Muscle of back (tissue), 11 donors: ENCODE results near the gene RBM39. TPM values are rescaled to one million over a fixed set of nuclear protein-coding genes. Genes with fewer than 3 reads are reported as not detected.
"Not testable (repeated sequence)": the region's sequence is repeated elsewhere in the genome, so short reads cannot be mapped to it uniquely, and the experiment has no call there.

Experiments used
- DNase-seq, 3 donors: peaks; one replicate each; pipeline versions ENCODE4 v3.0.0 to v3.0.0-alpha.2; 2013
- polyA plus RNA-seq, 10 donors: library from polyadenylated mRNA; unstranded; fragments of 120-200 nt; gene quantifications; one replicate each; pipeline ENCODE4 v1.2.1, GENCODE V29; 2013; ENCODE audit not compliant: insufficient read length in 10 of 10

Gene RBM39
- polyA plus RNA-seq, 10 donors = 205 to 339 (median 281) TPM

DNA sequence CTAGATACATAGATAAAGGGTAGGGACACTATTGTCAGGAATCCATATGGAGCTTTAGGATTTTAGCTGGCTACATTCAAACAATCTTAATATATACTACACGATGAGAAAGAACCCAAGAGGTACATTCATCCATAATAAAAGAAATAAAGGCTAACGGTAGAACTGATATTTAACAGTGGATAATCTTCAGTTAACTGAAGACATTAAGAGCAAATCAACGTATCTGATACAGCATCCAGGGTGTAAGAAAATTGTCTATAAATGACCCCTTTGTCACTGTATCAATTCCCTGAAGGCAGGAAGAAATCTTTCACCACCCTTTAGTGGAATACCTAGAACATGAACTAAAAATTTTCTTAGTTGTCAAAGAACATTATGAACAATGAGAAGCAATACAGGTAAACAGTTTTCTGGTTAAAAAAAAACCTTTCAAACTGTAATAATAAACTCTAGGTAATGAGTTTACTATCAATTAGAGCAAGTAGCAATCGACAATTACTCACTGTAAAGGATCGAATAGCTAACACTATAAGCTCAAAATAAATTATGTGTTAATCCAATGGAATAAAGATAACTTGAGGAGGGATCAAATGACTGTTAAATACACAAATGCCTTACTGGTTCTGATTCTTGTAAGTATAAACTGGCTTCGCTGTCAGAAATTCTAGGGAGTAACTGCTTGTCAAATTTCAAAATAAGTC is 31.0 kb downstream of the RBM39 start:
- DNase-seq = no peak

DNA sequence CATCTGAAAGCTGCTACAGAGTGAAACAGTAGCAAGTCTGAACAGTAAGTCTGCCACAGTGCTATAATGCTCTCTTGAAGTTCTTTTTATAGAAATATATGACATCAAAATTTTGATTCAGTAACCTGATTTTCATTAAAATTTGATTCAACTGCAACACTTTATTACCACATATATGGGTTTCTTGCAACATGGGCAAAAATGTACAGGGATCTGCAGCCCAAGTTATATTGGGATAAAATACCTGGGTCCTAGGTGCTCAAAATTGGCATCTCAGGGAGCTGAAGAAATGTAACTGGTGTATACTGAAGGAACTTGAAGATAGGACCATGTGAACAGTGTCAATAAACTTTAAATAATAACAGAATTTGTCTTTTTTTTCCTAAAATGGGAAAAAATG is 32.0 kb downstream of the RBM39 start:
- DNase-seq = no peak

DNA sequence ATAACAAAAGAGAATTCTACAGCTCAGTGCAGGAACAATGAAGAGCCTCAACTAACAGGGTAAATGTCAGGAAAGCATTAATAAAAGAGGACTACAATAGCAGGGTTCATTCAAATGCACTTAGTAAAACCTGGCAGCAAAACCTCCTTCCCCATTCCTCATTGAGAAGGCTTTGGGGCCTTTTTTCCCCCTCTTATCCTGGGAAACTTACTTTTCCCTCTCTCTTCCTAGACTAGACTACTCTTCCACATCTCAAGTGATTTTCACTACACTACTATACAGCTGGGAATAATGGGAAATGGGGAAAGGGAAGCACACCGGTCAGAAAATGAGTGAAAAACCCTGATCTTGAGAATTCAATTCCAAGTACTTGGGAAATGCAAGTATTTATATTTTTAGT is 32.8 kb downstream of the RBM39 start:
- no peak for DNase-seq

DNA sequence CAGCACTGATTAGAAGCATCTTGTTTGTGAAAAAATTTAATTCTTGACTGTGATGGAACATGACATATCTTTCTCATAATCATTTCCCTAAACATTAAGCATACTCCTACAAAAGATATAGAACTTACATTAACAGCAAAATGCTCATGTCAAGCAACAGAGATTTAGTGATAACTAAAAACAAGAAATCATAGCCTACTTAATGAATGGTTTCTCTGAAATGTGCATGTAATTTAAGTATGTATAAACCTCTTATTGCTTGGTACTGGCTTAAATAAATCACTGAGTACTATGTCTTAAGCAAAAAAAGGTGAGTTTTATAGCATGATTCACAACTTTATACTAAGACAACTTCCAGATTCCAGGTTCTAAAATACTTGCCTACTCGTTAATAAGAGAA is 33.6 kb downstream of the RBM39 start:
- no peak for DNase-seq

DNA sequence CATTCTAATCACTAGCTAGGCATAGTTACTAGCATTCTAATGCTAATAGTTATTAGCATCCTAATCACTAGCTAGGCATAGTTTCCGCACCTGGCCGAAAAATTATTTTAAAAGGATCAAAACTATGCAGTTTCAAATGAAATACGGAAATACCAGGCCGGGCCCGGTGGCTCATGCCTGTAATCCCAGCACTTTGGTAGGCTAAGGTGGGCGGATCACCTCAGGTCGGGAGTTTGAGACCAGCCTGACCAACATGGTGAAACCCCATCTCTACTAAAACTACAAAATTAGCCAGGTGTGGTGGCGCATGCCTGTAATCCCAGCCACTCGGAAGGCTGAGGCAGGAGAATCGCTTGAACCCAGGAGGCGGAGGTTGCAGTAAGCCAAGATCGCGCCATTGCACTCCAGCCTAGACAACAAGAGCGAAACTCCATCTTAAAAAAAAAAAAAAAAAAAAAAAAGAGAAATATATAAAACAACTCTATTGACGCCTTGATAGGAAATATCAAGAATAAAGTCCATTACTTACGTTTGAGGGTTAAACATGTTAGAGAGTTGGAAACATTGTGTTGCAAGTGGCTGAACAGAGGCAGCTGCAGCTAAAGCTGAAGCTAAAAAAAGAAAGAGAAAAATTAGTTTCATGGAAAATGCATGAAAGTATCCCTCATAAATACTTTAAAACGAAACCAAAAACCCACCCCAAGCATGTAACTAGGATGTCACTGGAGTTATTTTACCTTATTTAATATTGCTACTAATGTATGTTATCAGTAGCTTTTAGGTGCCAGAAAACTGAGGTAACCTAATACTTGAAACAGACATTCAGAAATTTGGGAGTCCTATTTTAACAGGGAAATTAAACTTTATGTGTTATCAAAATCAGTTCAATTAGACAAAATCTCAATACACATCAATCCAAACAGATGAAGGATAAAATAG is 35.2 kb downstream of the RBM39 start:
- not testable (repeated sequence) for DNase-seq

DNA sequence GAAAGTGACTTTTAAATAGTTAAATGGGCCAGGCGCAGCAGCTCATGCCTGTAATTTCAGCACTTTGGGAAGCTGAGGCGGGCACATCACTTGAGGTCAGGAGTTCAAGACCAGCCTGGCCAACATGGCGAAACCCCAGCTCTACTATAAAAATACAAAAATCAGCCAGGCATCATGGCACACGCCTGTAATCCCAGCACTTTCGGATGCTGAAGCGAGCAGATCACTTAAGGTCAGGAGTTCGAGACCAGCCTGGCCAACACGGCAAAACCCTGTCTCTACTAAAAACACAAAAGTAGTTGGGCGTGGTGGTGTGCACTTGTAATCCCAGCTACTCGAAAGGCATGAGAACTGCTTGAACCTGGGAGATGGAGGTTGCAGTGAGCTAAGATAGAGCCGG is 36.2 kb downstream of the RBM39 start:
- not testable (repeated sequence) for DNase-seq

DNA sequence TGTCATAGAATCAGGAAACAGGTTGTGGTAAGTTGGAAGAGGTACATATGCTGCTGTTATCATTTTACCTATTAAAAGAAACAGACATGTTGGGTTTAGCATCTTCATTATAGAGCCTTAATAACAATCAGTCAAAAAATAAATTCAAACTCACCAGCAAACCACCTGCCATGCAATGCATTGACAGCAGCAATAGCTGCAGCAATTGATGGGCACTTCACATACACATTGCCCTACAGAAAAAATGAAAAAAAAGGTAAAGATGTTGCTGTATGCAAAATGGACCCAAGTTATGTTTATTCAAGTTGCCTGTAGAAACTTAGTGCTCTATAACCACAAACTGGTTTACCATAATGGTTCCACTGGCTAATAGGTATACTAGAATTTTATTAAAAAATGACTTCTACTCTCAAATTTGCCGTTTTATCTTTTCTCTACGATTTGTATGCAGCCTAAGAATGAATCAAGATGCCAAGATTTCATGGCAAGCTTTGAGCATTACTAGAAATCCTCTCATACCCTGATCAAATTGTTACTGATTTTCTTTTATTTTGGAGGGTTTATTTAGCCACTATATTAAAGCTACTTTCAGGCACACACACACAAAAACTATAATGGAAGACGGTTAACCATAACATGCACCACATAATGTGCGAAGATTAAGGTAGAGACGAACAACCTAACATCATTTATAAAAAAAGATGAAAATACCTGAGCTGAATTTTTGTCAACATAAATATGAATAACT is 37.4 kb downstream of the RBM39 start:
- no peak for DNase-seq

DNA sequence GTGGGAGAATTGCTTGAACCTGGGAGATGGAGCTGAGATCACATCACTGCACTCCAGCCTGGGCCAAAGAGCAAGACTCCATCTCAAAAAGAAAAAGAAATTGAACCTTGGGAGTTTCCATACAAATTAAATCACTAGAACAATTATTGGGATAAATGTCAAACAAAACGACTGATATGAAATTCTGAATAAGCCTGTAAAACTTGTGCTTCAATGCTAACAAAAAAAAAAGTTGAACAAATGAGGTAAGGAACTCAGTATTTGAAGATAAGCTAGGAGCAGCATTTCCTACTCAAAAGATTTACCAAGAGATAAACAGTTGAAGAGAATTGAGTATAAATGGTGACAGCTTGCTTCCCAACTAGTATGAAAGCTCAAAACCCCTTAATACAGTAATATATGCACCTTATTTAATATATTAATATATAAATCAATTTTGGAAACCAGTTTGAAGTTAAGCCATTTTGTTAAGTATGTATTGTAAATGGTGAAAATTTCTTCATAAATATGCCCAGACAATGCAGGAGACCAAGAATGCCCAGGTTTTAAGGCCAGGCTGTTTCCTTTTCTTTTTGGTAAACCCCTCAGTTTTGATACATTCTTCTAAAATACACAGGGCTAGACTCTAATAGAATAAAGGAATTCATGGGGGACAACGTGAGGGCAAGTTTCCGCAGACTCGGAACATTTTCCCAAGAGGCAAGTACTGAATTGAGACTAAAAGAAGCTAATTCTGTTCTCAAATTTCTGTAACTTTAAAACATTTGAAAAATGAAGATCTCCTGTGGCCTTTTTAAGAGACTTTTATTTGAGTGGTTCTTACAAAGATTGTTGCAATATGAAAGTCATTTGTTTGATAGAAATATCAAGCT is 39.0 kb downstream of the RBM39 start:
- DNase-seq = no peak

DNA sequence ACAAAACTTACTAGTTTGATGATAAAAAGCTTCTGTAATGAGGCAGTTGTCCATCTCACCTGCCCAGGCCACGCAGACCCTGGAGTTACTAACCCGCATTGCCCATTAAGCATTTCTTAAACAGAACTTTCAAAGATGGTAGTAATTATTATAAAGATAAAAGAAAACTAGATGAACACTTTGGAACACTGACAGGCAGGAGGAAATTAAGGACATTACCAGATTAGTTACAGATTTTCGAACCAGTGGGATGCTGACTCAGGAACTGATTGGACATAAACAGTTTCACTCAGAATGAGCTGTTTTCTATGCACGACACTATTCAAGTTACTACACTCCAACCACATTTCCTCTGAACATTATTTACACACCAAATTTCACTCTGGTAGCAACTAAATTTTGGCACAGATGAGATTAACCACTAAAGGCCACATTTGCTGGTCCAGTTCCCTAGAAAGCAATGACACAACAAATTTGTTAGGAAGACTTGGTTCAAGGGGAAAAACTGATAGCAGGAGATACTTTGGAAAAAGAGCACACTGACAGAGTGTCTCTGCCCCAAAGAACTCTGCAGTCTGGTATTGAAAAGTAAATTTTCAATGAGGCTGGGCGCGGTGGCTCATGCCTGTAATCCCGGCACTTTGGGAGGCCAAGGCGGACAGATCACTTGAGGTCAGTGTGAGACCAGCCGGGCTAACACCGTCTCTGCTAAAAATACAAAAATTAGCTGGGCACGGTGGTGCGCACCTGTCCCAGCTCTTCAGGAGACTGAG is 39.8 kb downstream of the RBM39 start:
- DNase-seq = no peak

DNA sequence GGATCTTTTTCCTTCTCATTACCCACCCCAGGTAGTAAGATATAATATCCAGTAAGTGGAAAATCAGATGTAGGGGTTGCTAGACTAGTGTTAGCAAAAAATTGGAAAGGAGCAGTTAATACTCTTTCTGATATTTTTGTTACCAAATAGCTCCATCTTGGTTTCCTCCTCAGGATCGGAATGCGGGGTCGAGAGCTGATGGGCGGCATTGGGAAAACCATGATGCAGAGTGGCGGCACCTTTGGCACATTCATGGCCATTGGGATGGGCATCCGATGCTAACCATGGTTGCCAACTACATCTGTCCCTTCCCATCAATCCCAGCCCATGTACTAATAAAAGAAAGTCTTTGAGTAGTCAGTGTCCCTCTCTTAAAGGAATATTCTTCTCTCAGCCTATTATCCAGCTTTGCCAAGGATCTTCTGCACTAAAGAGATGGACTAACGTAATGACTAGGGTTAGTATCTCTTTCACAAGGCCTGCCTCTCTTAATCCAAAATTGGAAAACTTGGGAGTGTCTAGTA is 41.4 kb downstream of the RBM39 start:
- no peak for DNase-seq

DNA sequence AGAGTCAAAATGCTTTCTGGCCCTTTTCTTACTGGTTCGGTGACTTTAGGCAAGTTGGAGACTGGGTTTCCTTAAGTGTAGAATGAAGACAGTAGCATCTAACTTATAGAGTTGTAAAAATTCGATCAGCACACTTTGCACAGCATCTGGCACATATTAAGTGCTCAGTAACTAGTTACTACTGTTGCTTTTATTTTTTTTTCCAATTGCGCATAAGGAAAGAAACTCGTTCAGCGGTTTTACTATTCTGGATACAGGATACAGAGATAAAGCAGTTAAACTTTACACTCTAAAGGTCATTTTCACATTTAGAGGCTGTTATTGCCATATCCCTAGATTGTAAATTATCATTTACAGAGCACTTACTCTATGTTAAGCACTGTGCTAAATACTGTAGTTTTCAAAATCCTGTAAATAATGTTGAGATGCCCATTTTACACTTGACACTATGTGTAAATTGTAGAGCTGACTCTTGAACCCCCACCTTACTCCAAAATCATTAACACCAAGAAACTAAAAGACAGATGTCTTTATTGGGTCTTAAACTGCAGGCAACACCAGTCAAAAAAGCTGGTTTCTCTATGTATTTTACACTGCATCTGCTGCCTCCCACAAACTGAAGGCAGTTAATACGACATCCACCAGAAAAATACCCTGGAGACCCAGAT is 42.0 kb downstream of the RBM39 start:
- DNase-seq = no peak

DNA sequence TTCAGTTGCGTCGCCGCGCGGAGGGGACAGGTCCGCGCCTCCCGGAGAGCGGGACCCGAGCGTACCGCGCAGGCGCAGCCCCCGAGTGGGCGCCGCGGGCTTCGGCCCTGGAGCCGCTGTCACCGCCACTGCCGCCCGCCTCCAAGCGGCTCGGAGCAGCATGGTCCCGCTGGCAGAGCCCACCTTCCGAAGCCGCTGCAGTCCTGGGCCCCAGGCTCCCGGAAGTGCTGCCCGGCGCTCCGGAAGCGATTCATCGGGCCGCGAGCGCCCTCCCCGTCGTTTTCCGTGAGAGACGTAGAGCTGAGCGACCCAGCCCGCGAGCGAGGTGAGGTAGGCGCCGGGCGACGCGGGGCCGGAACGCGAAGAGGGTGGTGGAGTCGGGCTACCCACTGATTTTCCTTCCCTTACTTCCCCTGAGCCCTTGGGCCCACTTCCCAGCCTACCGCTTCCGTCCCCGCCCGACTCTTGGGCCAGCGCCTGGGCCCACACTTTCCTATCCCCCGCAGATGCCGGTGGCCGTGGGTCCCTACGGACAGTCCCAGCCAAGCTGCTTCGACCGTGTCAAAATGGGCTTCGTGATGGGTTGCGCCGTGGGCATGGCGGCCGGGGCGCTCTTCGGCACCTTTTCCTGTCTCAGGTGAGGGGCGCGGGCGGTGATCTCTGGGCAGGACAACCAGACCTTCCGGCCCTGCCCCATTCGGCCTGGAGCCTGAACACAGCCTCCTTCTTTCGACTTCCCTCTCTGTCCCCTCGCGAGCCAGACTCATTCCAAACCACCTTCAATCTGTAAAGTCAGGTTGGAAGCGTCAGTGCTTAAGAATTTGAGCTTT is 42.7 kb downstream of the RBM39 start, which contains the start of the genes NFS1 and ROMO1:
NFS1 (minus strand) TSS at position 226 of the 830 bp plus-strand sequence; CDS start at position 162, 64 bp downstream.
ROMO1 (plus strand) TSS at position 279 of the 830 bp plus-strand sequence; CDS start at position 507, 228 bp downstream.
- DNase-seq = peak; percentile 81 to 96 (median 93)

DNA sequence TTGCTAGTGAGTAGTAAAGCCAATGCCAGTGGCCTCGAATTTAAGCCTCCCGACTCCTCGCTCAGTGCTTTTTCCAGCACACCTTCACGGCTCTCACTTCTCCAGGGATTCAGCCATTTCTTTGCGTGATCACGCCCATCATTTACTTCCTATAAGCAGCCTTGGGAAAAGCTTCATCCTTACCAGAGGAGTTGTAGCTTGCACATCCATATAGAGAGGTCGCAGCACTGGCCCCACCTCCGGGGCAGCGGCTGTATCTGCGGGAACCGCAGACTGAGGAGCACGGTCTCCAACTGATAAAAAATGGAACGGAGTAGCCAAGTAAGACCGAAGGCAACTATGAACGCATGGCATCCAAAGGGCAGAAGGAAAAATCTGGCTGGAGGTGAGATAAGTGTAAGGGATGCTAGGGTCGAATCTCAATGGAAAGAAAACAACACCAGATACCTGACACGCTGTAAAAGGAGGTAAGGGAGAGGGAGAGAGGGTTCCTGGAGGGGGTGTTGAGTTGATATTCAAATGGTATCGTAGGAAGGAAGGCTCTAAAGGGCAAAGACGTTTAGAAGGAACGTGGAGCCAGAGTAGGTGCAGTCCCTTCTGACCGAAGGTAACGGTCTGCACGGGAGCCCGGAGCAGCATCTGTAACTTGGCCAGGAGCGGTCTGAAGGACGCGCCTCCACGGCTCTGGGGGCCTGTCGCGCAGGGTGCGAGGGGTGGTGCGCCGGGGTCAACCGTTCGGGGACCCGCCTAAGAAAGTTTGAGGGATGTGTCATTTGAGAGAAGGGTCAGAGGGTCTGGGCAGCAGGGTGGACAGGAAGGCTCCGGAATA is 43.5 kb downstream of the RBM39 start:
- DNase-seq = no peak

DNA sequence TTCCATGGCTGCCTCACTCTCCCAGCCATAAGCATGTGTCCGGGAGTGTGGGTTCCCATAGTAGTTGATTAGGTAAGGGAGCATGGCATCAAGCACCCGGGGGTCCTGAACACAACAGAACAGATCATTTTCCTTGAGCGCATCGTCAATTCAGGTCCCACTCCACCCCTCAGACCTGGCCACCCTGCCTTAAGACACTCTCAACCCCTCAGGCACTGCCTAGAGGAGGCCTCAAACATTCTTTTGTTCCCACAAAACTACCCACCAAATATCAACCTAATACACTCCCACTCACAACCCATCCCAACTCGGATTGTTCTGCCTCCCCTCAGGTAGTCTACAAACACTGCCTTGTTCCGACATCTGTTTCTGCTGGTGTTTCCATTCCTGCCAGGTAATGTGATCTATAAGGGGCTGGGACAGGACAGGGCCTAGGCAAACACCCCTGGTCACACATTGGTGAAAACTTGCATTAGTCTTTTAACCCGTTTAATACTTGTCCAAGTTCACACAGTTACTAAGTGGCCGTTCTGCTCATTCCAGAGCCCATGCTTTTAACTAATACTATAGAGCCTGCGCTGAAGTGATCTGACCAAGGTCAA is 44.3 kb downstream of the RBM39 start:
- DNase-seq = no peak

DNA sequence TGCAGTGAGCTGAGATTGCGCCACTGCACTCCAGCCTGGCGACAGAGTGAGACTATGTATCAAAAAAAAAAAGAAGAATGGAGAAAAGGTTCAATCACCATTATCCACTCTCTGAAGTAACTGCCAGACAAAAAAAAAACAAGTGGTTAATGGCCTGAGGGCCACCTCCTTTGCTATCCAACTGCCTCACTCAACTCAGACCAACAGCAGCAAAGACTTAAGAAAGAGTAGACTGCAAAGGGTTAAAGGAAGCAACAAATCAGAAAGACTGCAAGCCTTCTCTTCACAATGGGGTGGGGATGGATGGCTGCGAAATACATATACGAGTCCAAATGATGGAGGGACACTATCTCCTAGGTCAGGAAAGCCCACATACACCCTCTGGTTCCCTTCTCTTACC is 46.1 kb downstream of the RBM39 start:
- DNase-seq = no peak

DNA sequence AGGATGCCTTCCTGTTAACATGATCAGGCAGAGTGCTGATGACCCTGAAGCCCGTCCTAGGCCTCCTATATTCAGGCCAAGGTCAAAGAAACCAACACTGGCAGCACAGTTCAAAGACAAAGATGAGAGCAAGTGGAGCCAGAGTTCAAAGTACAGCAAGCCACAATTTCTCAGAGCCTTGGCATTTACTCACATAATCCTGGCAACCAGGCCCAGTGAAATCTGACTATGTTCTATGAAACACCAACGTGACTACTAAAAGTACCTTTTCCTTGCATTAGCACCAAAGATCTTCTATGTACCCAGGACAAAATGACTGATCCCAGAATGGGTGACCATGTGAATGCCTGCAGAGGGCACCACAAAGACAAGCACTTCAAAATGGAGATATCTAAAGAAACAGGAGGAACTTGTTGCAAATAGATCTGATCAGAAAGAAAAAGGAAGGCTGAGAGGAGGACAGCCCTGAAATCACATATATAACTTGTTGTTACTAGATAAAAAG is 46.8 kb downstream of the RBM39 start:
- no peak for DNase-seq

DNA sequence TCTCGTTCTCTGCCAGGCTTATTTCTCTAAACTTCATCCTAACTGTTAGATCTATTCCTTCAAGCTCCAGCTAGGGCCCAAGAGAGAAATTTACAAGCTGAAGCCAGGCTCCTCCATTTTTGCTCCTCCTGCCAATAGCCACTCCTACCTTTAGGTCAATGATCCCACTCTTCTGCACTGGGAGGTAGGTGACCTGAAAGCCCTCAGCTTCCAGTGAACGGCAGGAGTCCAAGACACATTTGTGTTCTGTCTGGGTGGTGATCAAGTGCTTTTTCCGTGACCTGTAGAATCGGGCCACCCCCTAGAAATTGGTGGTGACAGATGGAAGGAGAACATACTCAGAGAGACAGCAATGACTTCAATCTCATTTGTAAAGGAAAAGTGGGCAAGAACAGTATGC is 51.8 kb downstream of the RBM39 start:
- no peak for DNase-seq
